ENCODE measurements around the gene GPX1.

DNA sequence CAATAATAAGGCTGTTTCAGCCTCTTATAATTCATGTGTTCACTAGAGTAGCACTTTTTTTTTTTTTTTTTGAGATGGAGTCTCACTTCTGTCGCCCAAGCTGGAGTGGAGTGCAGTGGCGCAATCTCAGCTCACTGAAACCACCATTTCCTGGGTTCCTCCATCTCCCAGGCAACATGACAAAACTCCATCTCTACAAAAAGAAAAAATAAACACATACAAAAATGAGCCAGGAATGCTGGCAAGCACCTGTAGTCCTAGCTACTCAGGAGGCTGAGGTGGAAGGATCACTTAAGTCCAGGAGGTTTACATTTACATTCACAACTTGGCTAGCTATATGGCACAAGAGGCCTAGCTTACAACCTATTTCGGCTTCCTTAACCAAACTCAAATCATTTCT is 25.1 kb downstream of the GPX1 start:
- TF ChIP-seq POLR2A (IDR thresholded peaks at IDR 0.05; ENCODE audit: low read length), result no peak
- no peak for TF ChIP-seq GATA1 (IDR thresholded peaks at IDR 0.05; ENCODE audit: low read depth, low read length)
